Endothelial cell of umbilical vein (primary cell): ENCODE measurements around the gene NUP54. TPM values are rescaled to one million over a fixed set of nuclear protein-coding genes. Genes with fewer than 3 reads are reported as not detected.

Experiments
- BruUV-seq: library from RNA; stranded (reverse); fragments of 400-500 nt; replicated peaks from 2 replicates; lab custom pipeline; 2021; lab: Mats Ljungman, UMichigan
- CTCF ChIA-PET: fragments of 300-600, 350-600 bp; sonication (Branson Sonifier 250); formaldehyde crosslinking; loops from one replicate; lab custom pipeline; 2021; ENCODE audit warnings: antibody characterized with exemption, inconsistent platforms; lab: Charles Lee
- POLR2A ChIA-PET: fragments of 300-600, 350-600 bp; sonication (Branson Sonifier 250); formaldehyde crosslinking; loops from one replicate; lab custom pipeline; 2021; ENCODE audit warnings: antibody characterized with exemption, inconsistent platforms; lab: Charles Lee
- DNase-seq: peaks from one replicate; pipeline ENCODE4 v3.0.0-alpha.2; 2011; ENCODE audit warnings: low read depth, low spot score
- FAIRE-seq: peaks from 2 replicates; lab custom pipeline; 2011; peaks lifted over from hg19 to GRCh38; lab: Jason Lieb, UNC
- H2AFZ ChIP-seq: 2 replicates; pipeline ENCODE4 v1.6.0; 2012; ENCODE audit warnings: low read depth, low read length, control low read depth, inconsistent platforms
- H3K27ac ChIP-seq: 2 replicates; pipeline ENCODE4 v1.5.1; 2011; ENCODE audit warnings: low read depth, mild to moderate bottlenecking, control low read depth, low read length, moderate library complexity; ENCODE audit not compliant: insufficient read depth
- H3K27me3 ChIP-seq, 2 experiments: 2 replicates each; pipeline versions ENCODE4 v1.6.0 to v1.6.1; 2011; ENCODE audit warnings: low read length in 2 of 2, mixed read lengths in 1 of 2; ENCODE audit not compliant: control insufficient read depth in 2 of 2, insufficient read depth in 2 of 2
- H3K36me3 ChIP-seq, 2 experiments: 2 replicates in 1 of 2; 3 replicates in 1 of 2; pipeline ENCODE4 v1.5.1; 2011; ENCODE audit warnings: low read length in 2 of 2, mild to moderate bottlenecking in 1 of 2, moderate library complexity in 1 of 2; ENCODE audit not compliant: control insufficient read depth in 2 of 2, insufficient read depth in 2 of 2; ENCODE audit errors: extremely low read depth in 1 of 2
- H3K4me1 ChIP-seq: 3 replicates; pipeline ENCODE4 v1.5.1; 2011; ENCODE audit warnings: mild to moderate bottlenecking, low read length; ENCODE audit not compliant: control insufficient read depth, insufficient read depth; ENCODE audit errors: extremely low read depth
- H3K4me2 ChIP-seq: 2 replicates; pipeline ENCODE4 v1.6.1; 2011; ENCODE audit warnings: low read length, control low read depth, mixed read lengths; ENCODE audit not compliant: insufficient read depth
- H3K4me3 ChIP-seq, 3 experiments: fragments of 200-600 bp in 1 of 3; sonication (generic), shearing (Covaris generic) in 1 of 3; replicated peaks in 1 of 3; 2 replicates each; pipeline ENCODE4 v1.5.1; 2011 to 2016; ENCODE audit warnings: control low read depth in 3 of 3, low read length in 3 of 3, mild to moderate bottlenecking in 2 of 3, inconsistent platforms in 1 of 3, low read depth in 1 of 3, moderate library complexity in 1 of 3; ENCODE audit not compliant: insufficient read depth in 1 of 3
- H3K79me2 ChIP-seq: 2 replicates; pipeline ENCODE4 v1.6.0; 2012; ENCODE audit warnings: low read length, inconsistent platforms; ENCODE audit not compliant: control insufficient read depth, insufficient read depth
- H3K9ac ChIP-seq: replicated peaks from 2 replicates; pipeline ENCODE3; 2011; ENCODE audit warnings: low read length, control low read depth; ENCODE audit not compliant: insufficient read depth; ENCODE audit errors: extremely low read depth
- H3K9me1 ChIP-seq: replicated peaks from 3 replicates; pipeline ENCODE4 v1.6.0; 2011; ENCODE audit warnings: mild to moderate bottlenecking, low read length; ENCODE audit not compliant: control insufficient read depth, insufficient read depth; ENCODE audit errors: extremely low read depth
- H3K9me3 ChIP-seq: replicated peaks from 2 replicates; pipeline ENCODE4 v1.5.1; 2012; ENCODE audit warnings: low read length, inconsistent platforms; ENCODE audit not compliant: control insufficient read depth, insufficient read depth
- H4K20me1 ChIP-seq: replicated peaks from 2 replicates; pipeline ENCODE3; 2011; ENCODE audit warnings: mild to moderate bottlenecking, low read length; ENCODE audit not compliant: control insufficient read depth, insufficient read depth; ENCODE audit errors: extremely low read depth
- EZH2 ChIP-seq: IDR thresholded peaks from 2 replicates; pipeline ENCODE4 v1.6.1; 2012; ENCODE audit warnings: borderline replicate concordance, low read depth, mild to moderate bottlenecking, moderate library complexity, low read length, inconsistent platforms; ENCODE audit not compliant: severe bottlenecking
- FOS ChIP-seq: IDR thresholded peaks from 2 replicates; pipeline ENCODE4 v1.6.1; 2011; ENCODE audit warnings: mild to moderate bottlenecking, low read length, moderate library complexity, borderline replicate concordance; ENCODE audit not compliant: insufficient read depth
- GATA2 ChIP-seq: IDR thresholded peaks from 2 replicates; pipeline ENCODE4 v1.7.0; 2011; ENCODE audit warnings: low read depth, mild to moderate bottlenecking, moderate library complexity, mixed read lengths, low read length; ENCODE audit not compliant: insufficient read length, insufficient read depth
- JUN ChIP-seq: IDR thresholded peaks from 2 replicates; pipeline ENCODE4 v1.6.1; 2011; ENCODE audit warnings: borderline replicate concordance, low read depth; ENCODE audit not compliant: insufficient read length, insufficient read depth
- MYC ChIP-seq: IDR thresholded peaks from one replicate; pipeline ENCODE4 v1.6.1; 2011; ENCODE audit warnings: mild to moderate bottlenecking, low read depth, low read length
- POLR2A ChIP-seq: IDR thresholded peaks from 2 replicates; pipeline ENCODE4 v1.6.1; 2012; ENCODE audit warnings: low read depth, mild to moderate bottlenecking, control low read depth, low read length
- POLR2AphosphoS5 ChIP-seq: IDR thresholded peaks from 2 replicates; pipeline ENCODE4 v1.6.1; 2012; ENCODE audit warnings: low read depth, mild to moderate bottlenecking, control low read depth, low read length, moderate library complexity; ENCODE audit not compliant: insufficient read depth
- dilution Hi-C: fragments of 300-500 bp; cut with MboI; formaldehyde crosslinking; loops from one replicate; pipeline ENCODE4 v1.15.0; 2019; ENCODE audit warnings: low sequenced_read_pairs; ENCODE audit not compliant: extremely low pct_ligation_motif_present
- intact Hi-C: fragments of 100-400 bp; cut with micrococcal nuclease; formaldehyde crosslinking; loops from one replicate; pipeline ENCODE4 v1.10.0; 2022
- polyA plus RNA-seq, 4 experiments: library from polyadenylated mRNA; depleted of rRNA in 3 of 4; stranded (reverse) in 3 of 4; unstranded in 1 of 4; fragments of >200 nt; gene quantifications; 2 replicates each; pipeline versions ENCODE4 v1.2.1 to v1.2.3, GENCODE V29; 2011 to 2012; ENCODE audit warnings: missing spikeins in 1 of 4
- total RNA-seq: library from RNA; stranded (reverse); gene quantifications from 2 replicates; pipeline ENCODE4 v1.2.3, GENCODE V29; 2021
- TF ChIP-seq, protein P1 (sequence below): IDR thresholded peaks from 2 replicates; pipeline ENCODE4 v1.6.1; 2011; ENCODE audit not compliant: insufficient read depth, insufficient read length
- TF ChIP-seq, protein P2 (sequence below), 2 donors: IDR thresholded peaks; 1 replicate in 1 of 2; 2 replicates in 1 of 2; pipeline ENCODE4 v1.5.1; 2011; ENCODE audit warnings: low read length in 2 of 2, mild to moderate bottlenecking in 2 of 2, moderate library complexity in 2 of 2, control low read depth in 1 of 2, inconsistent platforms in 1 of 2, low read depth in 1 of 2; ENCODE audit not compliant: insufficient read depth in 1 of 2; ENCODE audit errors: extremely low read depth in 1 of 2

NUP54 gene
- total and polyA plus RNA-seq, 2 donors (not counting 3 experiments of a cell fraction or from before 2014, with no cell fraction given) = 25.7 to 45.7 TPM

DNA sequence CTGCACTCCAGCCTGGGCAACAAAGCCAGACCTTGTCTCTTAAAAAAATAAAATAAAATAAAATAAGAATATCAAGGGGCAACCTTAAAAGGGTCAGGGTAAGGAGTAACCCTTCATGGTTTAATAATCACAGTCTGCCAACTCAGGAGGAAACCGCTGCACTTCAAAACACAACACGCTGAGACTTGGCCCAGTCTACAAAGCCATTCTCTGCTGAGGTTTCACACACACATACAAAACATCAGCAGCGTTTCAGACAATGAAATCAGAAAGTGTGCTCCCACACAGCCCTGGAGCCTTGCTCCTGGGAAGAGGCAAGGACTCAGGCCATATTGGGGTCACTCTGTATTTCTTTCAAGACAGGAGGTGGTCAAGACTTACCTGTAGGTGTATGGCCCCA lies 47.1 kb upstream of the NUP54 start:
- Histone ChIP-seq H3K79me2 (peaks cover 17% of the 10 kb centered on the region), H3K36me3 (peaks cover 3 to 17% of the 10 kb centered on the region in 2 experiments), H3K9me1 (no peaks in the 10 kb centered on the region), H3K9ac (no peak overlapping the region), H3K27ac (no peak overlapping the region), H3K9me3 (no peaks in the 10 kb centered on the region), H3K4me3 (no peak overlapping the region), H4K20me1 (no peaks in the 10 kb centered on the region), H3K4me1 (peaks cover 33% of the 10 kb centered on the region), H2AFZ (no peak overlapping the region), H3K4me2 (no peak overlapping the region), H3K27me3 (no peaks in the 10 kb centered on the region)
- dilution Hi-C loops (no loop called here), intact Hi-C loops (no loop called here)
- FAIRE-seq = no peak
- BruUV-seq = no TSS peak
- no peak for DNase-seq
- ChIA-PET POLR2A (no interaction called here), CTCF (no interaction called here)
- TF ChIP-seq MYC = no peak
- no peak for TF ChIP-seq GATA2
- TF ChIP-seq, protein P1, sequence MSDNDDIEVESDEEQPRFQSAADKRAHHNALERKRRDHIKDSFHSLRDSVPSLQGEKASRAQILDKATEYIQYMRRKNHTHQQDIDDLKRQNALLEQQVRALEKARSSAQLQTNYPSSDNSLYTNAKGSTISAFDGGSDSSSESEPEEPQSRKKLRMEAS = no peak
- no peak for TF ChIP-seq FOS
- no peak for TF ChIP-seq POLR2AphosphoS5
- no peak for TF ChIP-seq POLR2A
- TF ChIP-seq, protein P2, sequence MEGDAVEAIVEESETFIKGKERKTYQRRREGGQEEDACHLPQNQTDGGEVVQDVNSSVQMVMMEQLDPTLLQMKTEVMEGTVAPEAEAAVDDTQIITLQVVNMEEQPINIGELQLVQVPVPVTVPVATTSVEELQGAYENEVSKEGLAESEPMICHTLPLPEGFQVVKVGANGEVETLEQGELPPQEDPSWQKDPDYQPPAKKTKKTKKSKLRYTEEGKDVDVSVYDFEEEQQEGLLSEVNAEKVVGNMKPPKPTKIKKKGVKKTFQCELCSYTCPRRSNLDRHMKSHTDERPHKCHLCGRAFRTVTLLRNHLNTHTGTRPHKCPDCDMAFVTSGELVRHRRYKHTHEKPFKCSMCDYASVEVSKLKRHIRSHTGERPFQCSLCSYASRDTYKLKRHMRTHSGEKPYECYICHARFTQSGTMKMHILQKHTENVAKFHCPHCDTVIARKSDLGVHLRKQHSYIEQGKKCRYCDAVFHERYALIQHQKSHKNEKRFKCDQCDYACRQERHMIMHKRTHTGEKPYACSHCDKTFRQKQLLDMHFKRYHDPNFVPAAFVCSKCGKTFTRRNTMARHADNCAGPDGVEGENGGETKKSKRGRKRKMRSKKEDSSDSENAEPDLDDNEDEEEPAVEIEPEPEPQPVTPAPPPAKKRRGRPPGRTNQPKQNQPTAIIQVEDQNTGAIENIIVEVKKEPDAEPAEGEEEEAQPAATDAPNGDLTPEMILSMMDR (IDR thresholded peaks at IDR 0.05; ENCODE audit: extremely low read depth in 1 of 2, insufficient read depth in 1 of 2, low read depth in 1 of 2, low read length in 2 of 2) = no peak
- no peak for TF ChIP-seq JUN
- no peak for TF ChIP-seq EZH2
